HG03139 (cell line): Measurements from ENCODE around the gene BRCA1.

Experiments used
- ATAC-seq: cut with Tn5 transposase; IDR thresholded peaks from one replicate; pipeline ENCODE4 v1.9.1; 2021; ENCODE audit not compliant: unreplicated experiment

Gene BRCA1

DNA sequence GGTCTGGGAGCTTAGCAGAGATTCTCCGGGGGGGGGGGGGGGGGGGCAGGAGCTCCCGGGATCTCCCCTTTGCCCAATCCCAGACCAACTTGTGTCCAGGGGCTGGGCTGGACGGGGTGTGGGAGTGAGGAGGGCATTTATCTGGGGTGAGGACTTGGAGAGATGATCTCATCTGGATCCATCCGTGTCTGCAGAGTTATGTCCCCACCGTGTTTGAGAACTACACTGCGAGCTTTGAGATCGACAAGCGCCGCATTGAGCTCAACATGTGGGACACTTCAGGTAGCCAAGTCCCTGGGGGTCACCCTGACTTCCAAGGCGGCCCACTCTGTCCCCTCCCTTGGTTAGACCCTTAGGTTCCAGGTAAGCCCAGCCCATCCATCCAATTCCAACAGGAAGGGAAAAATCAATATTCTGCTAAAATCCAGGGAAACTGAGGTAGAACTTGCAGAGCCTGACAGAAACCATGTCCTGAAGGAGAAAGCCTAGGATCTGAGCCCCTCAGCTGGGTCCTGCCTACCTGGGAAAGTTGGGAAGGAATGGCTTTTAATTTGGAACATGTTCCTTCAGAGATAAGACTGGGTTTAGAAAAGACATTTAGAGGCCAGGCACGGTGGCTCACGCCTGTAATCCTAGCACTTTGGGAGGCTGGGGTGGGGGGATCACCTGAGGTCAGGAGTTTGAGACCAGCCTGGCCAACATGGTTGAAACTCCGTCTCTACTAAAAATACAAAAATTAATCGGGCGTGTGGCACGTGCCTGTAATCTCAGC is 99.2 kb downstream of the BRCA1 start:
- ATAC-seq = no peak

DNA sequence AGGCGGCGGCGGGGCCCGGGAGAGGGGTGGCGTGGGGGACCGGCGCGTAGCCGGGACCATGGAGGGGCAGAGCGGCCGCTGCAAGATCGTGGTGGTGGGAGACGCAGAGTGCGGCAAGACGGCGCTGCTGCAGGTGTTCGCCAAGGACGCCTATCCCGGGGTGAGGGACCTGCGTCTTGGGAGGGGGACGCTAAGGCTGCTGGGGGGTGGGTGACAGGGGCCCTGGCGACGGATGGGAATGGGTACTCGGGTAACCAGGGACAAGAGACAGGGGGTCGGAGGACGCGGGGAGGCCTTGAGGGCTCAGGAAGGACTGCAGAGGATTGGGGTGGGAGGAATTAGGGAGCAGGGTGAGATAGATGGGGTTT is 99.9 kb downstream of the BRCA1 start:
- no peak for ATAC-seq

DNA sequence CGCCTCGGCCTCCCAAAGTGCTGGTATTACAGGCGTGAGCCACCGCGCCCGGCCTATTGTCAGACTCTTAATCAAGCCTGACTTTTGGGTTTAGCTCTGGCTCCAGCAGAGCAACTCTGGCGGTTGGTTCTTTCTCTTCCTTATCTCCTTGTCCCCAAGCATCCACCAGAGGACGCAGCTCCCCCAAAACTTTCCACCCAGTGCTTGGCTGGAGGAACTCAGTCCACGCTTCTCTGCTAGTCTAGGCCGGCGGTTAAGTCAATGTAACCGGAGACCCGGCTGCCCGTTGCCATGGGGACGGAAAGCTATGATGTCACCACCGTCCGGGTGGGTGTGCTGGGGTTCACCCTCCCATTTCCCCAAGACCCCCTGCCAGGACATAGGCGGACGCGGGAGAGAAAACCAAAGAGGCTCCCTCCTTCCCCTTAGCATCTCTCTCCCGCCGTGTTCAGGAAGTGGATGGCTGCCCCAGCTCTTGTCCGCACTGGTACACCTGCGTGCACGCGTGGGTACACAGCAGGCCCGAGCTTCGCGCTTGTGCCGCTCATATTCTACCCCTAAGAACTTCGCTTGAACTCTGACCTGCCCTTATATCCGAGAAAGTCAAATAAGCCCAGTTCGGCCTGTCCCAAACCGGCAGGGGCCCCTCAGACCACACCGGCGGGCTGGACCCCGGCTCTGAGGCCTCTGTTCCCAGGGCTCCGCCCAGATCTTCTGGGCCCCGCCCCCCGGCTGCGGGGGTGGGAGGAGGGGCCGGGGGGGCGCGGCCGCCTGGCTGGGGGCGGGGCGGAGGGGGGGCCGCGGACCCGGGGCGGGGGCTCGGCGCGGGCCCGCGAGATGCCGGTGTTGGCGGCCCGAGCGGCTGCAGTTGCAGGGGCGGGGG is 100.5 kb downstream of the BRCA1 start, which contains the start of gene RND2:
Gene RND2, plus strand, starts transcription at position 825 of the 883 bp plus-strand sequence. CDS start 117 bp downstream, outside the sequence.
- ATAC-seq = no peak

DNA sequence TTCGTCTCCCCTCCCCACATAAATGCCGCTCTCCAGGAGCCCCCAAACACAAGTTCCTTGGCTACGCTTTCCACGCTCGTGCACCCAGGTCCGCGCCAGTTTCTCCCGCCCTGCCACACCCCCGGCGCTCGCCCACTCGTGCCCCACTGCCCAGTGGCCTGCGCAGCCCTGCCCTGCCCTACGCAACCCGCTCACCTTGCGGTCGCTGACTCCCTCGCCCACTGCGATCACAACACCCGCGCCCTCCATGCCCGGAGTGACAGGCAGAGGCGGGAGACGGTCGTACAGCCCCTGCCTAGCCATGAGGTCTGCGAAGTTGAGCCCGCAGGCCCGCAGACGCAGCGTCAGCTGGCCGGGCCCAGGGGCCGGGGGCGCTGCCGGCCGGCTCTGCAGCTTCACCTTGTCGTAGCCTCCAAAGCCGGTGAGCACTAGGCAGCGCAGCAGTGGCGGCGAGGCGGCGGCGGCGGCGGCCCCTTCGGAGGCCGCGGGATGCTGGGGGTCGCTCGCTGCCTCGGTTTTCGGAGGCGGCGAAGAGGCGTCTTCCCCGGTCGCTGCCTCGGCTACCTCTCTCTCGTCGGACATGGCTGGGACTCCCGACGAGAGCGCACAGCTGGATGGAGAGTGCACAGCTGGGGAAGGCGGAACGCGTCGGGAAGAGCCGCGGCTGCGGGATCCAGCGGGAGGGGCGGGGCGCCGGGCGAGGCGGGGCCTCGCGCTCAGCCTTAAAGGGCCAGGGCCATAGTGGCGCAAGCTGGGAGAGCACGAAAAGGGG is 103.2 kb downstream of the BRCA1 start, which contains the start of gene VAT1:
Gene VAT1, minus strand, starts transcription at position 645 of the 772 bp plus-strand sequence. Its CDS starts 63 bp downstream, at position 582.
- ATAC-seq = no peak

DNA sequence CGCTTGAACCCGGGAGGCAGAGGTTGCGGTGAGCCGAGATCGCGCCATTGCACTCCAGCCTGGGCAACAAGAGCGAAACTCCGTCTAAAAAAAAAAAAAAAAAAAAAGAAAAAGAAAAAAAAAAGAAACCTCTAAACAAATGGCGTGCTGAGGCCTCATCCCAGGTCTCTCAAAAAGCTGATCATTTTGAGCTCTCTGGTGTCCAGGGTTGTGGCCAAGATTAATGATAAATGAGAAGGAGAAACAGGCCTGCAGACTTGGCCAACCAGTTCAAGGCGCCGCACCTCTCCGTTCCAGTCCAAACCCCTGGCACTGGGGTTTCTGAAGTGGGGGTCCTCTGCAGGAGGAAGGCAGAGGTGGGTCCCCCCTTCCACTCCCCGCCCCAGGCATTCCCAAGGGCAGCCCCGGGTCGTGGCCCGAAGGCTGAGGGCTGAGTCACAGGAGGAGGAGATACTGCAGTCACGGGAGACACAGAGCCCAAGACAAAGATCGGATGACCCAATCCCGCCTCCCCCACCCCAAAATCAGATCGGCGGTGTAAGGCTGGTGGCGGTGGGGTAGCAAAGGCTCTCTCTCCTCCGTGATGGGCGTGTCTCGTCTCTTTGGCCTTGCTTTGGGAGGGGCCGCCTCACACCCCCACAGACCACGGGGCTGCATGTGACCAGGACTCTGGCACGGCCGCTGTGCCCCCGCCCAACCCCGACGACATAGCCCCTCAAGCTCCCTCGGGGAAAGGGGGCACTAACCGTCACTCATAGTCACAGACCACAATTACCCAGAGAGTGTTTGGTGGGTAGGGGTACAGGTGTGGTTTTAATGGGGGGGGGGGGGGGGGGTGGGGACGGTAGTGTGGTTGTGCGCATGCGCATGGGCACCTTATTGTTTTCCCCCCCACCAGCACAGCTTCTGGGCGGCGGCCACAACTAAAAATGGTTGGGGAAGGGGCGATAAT is 104.1 kb downstream of the BRCA1 start:
- ATAC-seq = no peak

DNA sequence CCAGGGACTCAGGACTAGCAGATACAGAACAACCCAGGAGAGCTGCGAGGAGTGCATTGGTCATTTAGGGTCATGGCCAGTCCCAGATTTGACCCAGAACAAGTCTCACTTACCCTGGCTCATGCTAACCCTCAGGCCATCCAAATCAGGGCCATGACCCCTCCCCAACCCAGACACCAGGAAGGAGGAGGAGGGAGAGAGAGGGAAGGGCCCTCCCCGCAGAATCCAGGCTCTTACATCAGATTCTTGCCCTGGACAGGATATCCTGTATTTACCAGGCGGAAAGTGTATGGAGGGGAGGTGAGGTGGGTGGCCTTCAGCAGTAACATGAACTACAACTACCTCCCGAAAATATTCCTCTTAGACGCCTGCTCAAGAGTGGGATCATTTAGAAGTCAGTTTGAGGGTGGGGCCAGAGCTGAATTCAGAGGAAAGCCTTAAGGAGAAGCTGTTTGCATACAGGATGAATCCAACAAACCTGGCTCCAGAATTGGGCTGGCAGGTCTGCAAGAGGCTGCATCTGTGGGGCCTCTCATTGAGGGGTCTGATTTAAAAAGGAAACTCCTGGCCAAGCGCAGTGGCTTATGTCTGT is 105.0 kb downstream of the BRCA1 start:
- no peak for ATAC-seq

DNA sequence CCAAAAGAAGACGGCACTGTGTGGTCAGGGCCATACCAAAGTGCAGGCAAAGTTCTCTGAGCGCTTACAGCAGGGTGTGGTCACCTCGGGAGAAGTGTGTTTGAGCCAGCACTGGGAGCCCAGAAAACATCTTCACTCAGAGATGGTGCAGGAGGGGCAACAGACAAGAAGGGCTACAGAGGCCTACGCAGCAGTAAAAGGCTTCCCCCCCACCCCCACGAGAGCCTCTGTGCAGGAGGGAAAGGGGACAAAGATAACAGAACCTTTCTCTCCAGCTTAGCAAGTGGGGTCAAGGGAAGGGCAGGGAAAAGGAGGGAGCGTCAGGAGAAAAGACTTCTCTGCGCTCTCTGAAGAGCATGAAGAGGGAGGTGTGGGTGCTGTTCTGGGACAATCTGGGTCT is 105.7 kb downstream of the BRCA1 start:
- no peak for ATAC-seq

DNA sequence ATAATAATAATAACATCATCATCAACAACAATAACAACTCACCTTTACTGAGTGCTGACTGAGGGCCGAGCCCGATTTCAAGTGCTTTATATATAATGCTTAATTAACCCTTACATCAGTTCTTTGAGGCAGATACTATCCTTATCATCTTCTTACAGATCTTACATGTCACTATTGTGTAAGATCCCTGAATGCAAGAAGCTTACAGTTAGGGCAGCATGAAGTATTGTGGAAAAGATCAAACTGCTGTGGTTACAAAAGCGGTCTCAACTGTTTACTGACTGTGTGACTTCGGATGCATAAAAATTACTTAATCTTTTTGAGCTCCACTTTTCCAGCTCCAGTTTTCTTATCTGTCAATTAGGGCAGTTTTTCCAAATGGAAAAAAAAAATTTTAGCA is 106.2 kb downstream of the BRCA1 start:
- no peak for ATAC-seq

DNA sequence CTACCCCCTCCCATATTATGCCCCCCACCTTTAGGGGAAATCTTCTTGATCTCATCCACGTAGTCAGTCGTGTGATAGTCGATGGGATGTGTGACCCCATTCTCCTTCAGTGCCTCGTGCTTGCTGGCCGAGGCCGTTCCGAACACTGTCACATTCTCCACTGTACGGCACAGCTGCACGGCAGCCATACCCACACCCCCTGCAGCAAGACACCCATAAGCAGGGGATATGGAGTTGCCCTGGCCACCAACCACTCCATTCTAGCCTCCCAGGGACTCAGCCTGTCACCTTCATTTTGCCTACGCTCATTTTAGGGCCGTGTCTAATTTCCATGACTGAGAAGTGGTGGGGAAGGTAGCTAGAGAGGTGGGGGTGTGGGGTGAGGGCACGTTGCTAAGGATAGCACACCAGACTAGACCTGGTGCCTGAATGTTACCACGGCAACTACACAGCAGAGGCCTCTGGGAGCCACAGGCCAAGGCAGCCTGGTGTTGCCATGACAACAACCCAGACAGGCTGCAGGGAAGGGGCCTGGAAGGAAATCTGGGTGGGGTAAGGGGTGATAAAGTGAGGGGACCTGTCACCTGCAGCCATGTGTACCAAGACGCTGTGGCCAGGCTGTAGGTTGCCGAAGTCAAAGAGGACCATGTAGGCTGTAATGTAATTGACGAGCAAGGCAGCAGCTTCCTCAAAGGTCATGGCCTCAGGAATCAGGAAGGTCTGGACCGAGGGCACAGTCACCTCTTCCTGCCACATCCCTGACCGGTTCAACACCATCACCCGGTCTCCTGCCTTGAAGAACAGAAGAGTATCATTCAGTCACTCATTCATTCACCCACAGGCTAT is 106.9 kb downstream of the BRCA1 start:
- no peak for ATAC-seq

DNA sequence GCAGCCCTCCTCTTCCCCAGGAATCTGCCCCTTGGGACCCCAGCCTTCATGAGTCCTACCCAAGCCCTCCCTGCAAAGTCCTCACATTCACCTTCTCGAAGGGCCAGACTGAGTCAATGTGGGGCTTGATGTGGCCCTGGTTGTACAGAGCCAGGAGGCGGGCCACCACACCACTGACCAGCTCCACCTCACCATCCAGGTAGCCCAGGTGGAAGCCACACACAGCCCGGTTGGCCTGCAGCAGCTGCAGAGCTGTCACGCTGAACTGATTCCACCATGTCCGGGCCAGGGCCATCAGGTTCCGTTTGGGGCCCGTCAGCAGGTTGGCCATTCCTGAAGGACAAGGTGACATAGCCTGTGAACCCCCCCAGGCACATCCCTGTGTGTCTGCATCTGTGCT is 108.9 kb downstream of the BRCA1 start:
- ATAC-seq = no peak

DNA sequence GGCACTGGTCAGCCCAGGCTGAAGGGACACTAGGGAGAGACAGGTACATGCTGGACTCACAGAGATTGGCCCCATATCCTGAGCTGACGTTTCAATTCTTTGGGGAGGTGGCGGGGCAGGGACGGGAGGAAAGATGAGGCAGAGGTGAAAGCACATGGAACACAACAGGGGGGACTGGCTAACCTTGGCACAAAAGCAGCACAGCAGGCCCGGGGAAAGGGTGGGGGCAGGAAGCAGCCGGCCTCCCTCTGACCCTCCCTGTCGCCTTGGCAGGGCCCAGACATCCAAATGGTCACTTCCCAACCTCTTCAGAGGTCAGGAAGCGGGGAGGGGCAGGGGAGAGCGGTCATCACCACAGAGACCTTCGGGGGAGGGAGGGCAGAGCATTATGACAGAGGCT is 109.6 kb downstream of the BRCA1 start:
- no peak for ATAC-seq

DNA sequence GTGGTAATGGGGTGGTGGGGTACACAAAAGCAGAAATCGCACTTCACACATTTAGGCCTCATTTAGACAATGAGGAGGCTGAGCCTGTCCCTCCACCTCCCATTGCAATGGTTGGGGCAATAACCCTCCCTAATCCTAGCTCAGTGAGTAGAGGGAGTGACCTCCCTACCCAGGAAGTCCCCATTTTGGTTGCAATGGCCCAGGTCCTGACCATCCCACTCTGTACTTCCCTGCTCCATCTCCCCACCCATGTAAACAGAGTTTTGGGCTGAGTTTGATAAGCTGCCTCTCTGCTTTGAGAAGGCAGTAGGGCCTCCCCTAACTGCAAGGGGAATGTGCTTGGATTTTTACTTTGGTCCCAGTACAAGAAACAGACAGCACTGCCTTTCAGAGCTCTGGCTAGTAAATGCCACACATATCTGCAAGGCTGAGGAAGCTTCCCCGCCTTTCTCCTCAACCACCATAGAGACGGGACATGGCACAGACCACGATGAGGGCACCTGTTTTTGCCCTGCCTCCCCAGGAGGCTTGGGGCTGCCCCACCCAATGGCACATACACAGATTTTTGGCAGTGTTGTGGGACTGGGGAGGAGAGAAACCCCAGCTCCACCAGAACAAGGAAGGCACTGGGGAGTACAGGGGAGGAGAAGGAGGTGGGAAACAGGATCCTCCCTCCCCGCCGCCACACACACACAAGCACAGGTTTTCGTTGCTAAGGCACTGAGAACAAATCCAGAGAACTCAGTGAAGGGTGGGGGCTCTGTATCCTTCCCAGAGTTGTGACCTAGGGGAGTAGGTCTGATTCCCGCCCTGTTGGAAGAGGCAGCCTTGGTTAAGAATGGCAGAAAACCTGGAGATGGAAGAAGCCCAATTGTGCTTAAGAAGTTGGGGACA is 110.3 kb downstream of the BRCA1 start:
- ATAC-seq = no peak

DNA sequence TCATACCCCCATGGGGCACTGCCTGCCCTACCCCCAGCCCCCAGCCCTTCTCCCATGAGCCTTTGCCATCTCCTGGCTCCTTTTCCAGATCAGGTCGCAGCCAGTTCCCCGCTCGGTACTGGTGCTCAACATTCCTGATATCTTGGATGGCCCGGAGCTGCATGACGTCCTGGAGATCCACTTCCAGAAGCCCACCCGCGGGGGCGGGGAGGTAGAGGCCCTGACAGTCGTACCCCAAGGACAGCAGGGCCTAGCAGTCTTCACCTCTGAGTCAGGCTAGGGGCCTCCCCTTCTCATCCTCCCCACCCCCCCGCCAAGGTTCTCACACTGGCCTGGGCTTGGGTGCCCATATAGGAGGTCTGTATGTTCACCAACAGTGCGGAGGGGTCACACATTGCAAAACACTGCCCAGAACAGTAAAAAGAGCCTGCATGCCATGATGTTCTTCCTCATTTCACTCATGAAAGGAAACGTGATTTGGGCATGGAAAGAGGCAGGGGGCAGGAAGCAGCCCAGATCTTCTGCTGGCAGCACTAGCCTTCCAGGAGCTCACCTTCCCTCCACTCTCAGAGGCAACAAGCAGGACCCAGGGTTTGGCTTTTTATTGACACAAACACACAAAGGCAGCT is 111.0 kb downstream of the BRCA1 start:
- ATAC-seq = no peak

DNA sequence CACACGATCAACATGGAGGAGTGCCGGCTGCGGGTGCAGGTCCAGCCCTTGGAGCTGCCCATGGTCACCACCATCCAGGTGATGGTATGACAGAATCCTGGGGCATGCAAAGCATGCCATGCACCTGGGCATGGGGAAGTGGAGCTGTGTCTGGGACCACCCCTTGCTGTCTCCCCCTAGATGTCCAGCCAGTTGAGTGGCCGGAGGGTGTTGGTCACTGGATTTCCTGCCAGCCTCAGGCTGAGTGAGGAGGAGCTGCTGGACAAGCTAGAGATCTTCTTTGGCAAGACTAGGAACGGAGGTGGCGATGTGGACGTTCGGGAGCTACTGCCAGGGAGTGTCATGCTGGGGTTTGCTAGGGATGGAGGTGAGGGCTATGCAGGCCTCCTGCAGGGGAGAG is 111.9 kb downstream of the BRCA1 start:
- no peak for ATAC-seq

DNA sequence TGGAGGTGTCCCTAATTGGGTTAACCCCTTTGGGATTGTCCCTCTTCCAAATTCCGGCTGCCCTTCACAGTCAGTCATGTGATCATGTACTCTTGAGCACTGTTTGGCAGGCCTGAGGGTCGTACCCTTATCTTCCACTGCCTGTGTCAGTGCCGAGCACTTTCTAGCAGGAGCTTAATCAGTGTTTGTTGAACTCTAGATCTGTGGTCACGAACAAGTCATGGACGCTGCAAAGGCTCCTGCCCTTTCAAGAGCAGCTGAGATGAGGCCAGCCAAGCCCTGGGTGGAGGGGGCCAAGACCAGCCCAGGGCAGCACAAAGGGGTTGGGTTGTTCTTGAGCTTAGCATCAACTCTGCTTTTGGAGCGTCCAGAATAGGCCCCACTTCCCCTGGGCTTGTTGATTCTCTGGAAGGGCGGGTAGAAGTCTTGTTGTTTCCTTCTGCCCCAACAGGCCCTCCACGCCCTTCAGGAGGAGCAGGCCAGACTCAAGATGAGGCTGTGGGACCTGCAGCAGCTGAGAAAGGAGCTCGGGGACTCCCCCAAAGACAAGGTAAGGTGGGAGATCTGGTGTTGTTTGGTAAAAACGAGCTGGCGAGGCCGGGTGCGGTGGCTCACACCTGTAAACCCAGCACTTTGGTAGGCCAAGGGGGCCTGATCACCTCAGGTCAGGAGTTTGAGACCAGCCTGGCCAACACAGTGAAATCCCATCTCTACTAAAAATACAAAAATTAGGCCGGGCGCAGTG is 113.3 kb downstream of the BRCA1 start:
- ATAC-seq = no peak

DNA sequence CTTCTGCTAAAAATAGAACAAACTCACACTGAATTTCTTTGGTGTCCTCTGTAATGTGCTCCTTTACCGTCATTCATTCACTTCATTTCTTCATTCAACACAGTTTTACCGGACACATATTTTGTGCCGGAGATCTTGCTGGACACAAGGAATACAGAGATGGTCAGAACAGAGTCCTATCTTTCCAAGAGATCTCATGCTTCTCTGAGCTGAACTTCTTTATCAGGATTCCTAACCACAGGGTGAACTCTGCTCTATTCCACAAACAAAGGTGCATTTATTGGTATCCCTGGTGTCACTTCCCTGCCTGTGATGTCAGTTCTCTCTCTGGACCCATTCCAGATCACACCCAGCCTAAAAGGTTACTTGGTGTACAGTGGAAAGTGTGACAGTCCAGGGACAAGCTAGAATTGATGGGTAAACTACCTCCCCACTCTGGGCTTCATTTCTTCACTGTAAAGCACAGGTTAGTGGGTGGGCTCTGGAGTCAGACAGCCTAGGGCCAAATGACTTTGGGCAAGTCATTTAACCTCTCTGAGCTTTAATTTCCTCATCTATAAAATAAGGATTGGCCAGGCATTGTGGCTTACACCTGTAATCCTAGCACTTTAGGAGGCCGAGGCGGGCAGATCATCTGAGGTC is 114.4 kb downstream of the BRCA1 start:
- ATAC-seq = no peak
